ENCODE measurements around the gene DISC1. TPM values are rescaled to one million over a fixed set of nuclear protein-coding genes. Genes with fewer than 3 reads are reported as not detected.

Gene DISC1
- total RNA-seq, 1 experiment from 2014 or later, result 1.8 TPM

DNA sequence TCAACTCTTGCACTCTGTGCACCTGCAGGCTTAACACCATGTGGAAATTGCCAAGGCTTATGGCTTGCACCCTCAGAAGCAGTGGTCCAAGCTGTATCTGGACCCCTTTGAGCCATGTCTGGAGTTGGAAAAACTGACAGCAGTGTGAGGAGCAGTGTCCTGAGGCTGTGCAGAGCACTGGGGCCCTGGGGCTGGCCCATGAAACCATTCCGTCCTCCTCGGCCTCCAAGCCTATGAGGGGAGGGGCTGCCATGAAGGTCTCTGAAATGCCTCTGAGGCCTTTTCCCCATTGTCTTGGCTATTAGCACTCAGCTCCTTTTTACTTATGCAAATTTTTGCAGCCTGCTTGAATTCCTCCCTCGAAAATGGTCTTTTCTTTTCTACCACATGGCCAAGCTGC, 126.7 kb downstream of the DISC1 start:
- Histone ChIP-seq H3K9ac (ENCODE audit: low read length) (no peak overlapping the region), H3K79me2 (ENCODE audit: insufficient read depth, low read length) (no peaks in the 10 kb centered on the region), H3K27me3 (ENCODE audit: insufficient read depth, low read length) (no peaks in the 10 kb centered on the region), H3K4me2 (ENCODE audit: low read length) (no peak overlapping the region), H3K4me1 (ENCODE audit: control insufficient read depth in 1 of 2, insufficient read depth in 2 of 2, low read length in 2 of 2) (no peaks in the 10 kb centered on the region), H3K4me3 (replicated peaks in 1 of 2; ENCODE audit: low read depth in 1 of 2, low read length in 2 of 2) (no peak overlapping the region), H3K36me3 (ENCODE audit: control insufficient read depth in 1 of 2, insufficient read depth in 2 of 2, low read length in 2 of 2) (no peaks in the 10 kb centered on the region), H3K27ac (ENCODE audit: low read depth, low read length) (no peak overlapping the region), H2AFZ (ENCODE audit: low read depth, low read length, poor library complexity, severe bottlenecking) (no peak overlapping the region), H4K20me1 (ENCODE audit: insufficient read depth) (no peaks in the 10 kb centered on the region), H3K9me2 (ENCODE audit: insufficient read depth) (no peaks in the 10 kb centered on the region), H3K9me3 (ENCODE audit: control insufficient read depth in 1 of 2, insufficient read depth in 1 of 2, low read depth in 1 of 2, low read length in 2 of 2) (no peaks in the 10 kb centered on the region)
- intact Hi-C loops (cut with micrococcal nuclease), result no loop called here
- ATAC-seq (no peak), DNase-seq (ENCODE audit: low read depth, low spot score) (no peak)
- TF ChIP-seq EZH2phosphoT487 (IDR thresholded peaks at IDR 0.05; ENCODE audit: borderline replicate concordance) (no peak), POLR2AphosphoS5 (IDR thresholded peaks at IDR 0.05; ENCODE audit: low read depth, low read length) (no peak), POLR2A (IDR thresholded peaks at IDR 0.05; ENCODE audit: borderline replicate concordance, extremely low read depth, insufficient read depth, insufficient read length) (no peak), EZH2 (IDR thresholded peaks at IDR 0.05) (no peak)
- TF ChIP-seq, protein P1, sequence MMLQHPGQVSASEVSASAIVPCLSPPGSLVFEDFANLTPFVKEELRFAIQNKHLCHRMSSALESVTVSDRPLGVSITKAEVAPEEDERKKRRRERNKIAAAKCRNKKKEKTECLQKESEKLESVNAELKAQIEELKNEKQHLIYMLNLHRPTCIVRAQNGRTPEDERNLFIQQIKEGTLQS (IDR thresholded peaks at IDR 0.05), result no peak
- ChIA-PET CTCF (no interaction called here), POLR2A (no interaction called here), RAD21 (ENCODE audit: low non-redundant PET in 1 of 2, low total read pairs in 2 of 2, uncharacterized antibody in 2 of 2, unreplicated experiment in 2 of 2) (no interaction called here)
- BruUV-seq (replicated peaks), result no TSS peak

DNA sequence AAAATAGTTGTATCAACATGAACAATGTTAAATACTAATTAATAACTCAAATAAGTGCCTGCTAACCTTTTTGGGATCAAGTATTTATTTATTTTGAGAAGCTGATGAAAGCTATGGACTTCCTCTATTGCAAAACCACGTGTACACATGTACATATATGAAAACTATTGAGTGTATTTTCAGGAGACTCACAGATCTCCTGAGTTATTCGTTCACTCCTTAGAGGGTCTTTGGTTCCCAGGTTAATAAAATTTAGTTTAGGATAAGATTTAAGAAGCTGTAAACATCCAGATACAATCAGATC, 130.5 kb downstream of the DISC1 start:
- ATAC-seq, result peak; percentile 62
- POLR2A ChIA-PET, result no interaction called here
- intact Hi-C loops (cut with micrococcal nuclease), result no loop called here

More for the DNA sequence above, 130.5 kb downstream of the DISC1 start:
- no peaks in the 10 kb centered on the region for H3K4me1 ChIP-seq (ENCODE audit: control insufficient read depth in 1 of 2, insufficient read depth in 2 of 2, low read length in 2 of 2)
- RAD21 ChIA-PET (ENCODE audit: low non-redundant PET in 1 of 2, low total read pairs in 2 of 2, uncharacterized antibody in 2 of 2, unreplicated experiment in 2 of 2), result interaction anchor here (1.2 to 1.4 kb wide), 2 partner anchors 49 kb away, joined by 5 to 8 read pairs; no protein-coding TSS in a partner anchor
- no peaks in the 10 kb centered on the region for H4K20me1 ChIP-seq (ENCODE audit: insufficient read depth)
- no peak overlapping the region for H3K4me2 ChIP-seq (ENCODE audit: low read length)
- H3K9me2 ChIP-seq (ENCODE audit: insufficient read depth), result no peaks in the 10 kb centered on the region
- no TSS peak for BruUV-seq (replicated peaks)
- TF ChIP-seq ELF1 (IDR thresholded peaks at IDR 0.05; ENCODE audit: borderline replicate concordance, low read depth), result no peak
- TF ChIP-seq POLR2AphosphoS5 (IDR thresholded peaks at IDR 0.05; ENCODE audit: low read depth, low read length), result no peak
- TF ChIP-seq FOSL1 (IDR thresholded peaks at IDR 0.05; ENCODE audit: low read depth), result no peak
- no peaks in the 10 kb centered on the region for H3K27me3 ChIP-seq (ENCODE audit: insufficient read depth, low read length)
- H3K27ac ChIP-seq (ENCODE audit: low read depth, low read length), result no peak overlapping the region
- H2AFZ ChIP-seq (ENCODE audit: low read depth, low read length, poor library complexity, severe bottlenecking), result no peak overlapping the region
- H3K79me2 ChIP-seq (ENCODE audit: insufficient read depth, low read length), result no peaks in the 10 kb centered on the region
- H3K4me3 ChIP-seq (replicated peaks in 1 of 2; ENCODE audit: low read depth in 1 of 2, low read length in 2 of 2), result no peak overlapping the region
- H3K9me3 ChIP-seq (ENCODE audit: control insufficient read depth in 1 of 2, insufficient read depth in 1 of 2, low read depth in 1 of 2, low read length in 2 of 2), result no peaks in the 10 kb centered on the region
- no peak overlapping the region for H3K9ac ChIP-seq (ENCODE audit: low read length)
- peak; percentile 2 for DNase-seq (ENCODE audit: low read depth, low spot score)
- no peaks in the 10 kb centered on the region for H3K36me3 ChIP-seq (ENCODE audit: control insufficient read depth in 1 of 2, insufficient read depth in 2 of 2, low read length in 2 of 2)
- CTCF ChIA-PET, result interaction anchor here (0.7 to 2.0 kb wide), 18 partner anchors 10 to 1380 kb away, joined by 3 to 29 read pairs (median 4); no protein-coding TSS in a partner anchor
